ENCODE measurements around the gene ADCY10.

DNA sequence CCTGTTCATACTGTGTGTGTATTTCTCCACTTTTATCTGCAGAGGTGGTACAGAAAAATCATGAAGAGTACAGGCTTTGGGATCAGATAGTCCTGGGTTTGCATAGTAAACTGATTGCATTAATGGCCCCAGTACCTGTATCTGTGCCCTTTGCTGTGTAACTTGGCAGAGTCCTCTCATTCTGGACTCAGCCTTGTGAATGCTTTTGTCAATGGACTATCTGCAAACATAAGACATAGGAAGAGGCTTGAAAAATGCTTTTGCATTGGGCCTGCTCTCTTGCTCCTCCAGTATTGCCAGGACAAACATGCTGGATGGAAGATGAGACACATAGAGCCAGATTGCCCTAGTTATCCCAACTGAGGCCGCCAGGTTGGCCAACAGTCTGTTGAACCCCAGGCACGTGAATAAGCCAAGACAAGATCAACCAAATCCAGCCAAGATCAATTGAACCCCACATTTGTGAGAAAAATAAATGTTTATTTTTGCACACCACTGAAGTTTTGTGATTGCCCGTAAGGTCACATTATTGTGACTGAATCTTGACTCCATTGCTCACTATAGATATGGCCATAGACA lies 37.2 kb downstream of the ADCY10 start:
- TF ChIP-seq, protein P1, sequence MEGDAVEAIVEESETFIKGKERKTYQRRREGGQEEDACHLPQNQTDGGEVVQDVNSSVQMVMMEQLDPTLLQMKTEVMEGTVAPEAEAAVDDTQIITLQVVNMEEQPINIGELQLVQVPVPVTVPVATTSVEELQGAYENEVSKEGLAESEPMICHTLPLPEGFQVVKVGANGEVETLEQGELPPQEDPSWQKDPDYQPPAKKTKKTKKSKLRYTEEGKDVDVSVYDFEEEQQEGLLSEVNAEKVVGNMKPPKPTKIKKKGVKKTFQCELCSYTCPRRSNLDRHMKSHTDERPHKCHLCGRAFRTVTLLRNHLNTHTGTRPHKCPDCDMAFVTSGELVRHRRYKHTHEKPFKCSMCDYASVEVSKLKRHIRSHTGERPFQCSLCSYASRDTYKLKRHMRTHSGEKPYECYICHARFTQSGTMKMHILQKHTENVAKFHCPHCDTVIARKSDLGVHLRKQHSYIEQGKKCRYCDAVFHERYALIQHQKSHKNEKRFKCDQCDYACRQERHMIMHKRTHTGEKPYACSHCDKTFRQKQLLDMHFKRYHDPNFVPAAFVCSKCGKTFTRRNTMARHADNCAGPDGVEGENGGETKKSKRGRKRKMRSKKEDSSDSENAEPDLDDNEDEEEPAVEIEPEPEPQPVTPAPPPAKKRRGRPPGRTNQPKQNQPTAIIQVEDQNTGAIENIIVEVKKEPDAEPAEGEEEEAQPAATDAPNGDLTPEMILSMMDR (IDR thresholded peaks at IDR 0.05), result no peak
- TF ChIP-seq POLR2A (IDR thresholded peaks at IDR 0.05), result no peak

All from Peyer's patch (tissue), 4 donors.